ENCODE measurements around the gene CD63.

The CD63 gene

DNA sequence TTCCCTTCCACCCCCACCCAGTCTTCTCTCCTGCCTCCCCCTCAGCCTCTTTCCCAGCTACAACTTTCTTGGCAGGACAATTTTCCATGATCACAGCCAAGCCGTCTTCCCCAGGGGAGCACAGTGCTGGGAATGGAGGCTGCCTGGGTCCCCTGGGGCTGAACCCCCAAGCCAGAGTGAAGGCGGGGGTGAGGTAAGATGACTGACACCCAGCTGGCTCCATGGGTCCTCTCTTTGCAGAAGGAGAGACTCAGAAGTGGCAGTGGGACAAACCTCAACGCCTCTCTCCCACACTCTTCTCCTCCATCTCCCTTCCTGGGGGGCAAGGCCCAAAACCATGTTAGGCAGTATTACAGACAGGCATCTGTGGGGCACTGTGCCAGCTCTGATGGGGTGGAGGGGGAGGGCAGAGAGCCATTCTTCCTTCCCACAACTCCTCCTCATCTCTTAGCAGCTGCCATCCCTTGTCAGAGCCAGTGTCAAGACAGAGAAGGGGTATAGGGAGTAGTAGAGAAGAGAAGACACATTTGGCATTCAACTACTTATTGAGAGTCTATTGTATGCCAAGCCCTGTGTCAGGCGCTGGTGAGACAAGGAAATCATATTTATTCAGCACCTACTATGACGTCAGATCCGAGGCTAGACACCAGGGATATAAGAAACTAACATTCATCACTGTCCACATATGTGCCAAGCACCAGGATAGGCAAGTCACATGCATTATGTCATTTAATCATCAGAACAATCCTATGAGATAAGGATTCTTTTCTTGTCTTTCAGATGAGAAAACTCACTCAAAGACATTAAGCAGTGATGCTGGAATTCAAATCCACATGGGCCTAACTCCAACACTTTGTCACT is 24.7 kb downstream of the CD63 start:
- DNase-seq = no peak

DNA sequence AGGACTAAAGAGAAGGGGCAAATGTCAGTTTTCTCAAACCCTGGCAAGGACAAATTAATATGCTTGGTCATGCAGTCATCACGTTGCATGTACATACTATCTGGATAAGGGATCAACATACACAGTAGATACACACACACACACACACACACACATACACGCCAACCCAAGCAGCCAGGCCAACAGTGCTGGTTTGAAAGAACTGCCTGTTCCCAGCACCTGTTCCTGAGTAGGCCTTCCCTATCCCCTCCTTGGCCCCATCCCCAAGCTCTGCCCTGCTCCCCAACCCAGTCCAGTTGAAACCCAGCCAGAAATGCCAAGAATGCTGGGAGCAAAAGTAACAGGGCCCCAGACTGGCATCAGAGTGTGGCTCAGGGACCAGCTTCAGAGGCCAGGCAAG is 25.5 kb downstream of the CD63 start:
- DNase-seq = no peak

DNA sequence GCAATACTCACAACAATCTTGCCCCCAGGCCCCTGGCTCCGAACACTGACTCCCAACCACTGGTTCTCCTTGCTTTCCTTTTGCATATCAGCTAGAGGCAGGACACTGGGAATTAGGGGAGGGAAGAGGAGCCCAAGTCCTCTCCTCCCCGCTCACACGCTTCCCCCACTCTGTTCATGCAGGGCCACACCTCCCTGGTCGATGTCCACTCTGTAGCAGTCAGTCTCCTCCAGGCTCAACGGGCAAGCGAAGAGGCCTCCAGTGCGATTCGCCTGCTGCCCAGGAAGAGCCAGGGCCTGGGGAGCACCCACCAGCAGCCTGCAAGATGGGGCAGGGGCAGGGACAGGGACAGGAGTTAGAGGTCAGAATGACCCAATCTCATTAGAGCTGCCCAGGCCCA is 25.9 kb downstream of the CD63 start:
- no peak for DNase-seq

DNA sequence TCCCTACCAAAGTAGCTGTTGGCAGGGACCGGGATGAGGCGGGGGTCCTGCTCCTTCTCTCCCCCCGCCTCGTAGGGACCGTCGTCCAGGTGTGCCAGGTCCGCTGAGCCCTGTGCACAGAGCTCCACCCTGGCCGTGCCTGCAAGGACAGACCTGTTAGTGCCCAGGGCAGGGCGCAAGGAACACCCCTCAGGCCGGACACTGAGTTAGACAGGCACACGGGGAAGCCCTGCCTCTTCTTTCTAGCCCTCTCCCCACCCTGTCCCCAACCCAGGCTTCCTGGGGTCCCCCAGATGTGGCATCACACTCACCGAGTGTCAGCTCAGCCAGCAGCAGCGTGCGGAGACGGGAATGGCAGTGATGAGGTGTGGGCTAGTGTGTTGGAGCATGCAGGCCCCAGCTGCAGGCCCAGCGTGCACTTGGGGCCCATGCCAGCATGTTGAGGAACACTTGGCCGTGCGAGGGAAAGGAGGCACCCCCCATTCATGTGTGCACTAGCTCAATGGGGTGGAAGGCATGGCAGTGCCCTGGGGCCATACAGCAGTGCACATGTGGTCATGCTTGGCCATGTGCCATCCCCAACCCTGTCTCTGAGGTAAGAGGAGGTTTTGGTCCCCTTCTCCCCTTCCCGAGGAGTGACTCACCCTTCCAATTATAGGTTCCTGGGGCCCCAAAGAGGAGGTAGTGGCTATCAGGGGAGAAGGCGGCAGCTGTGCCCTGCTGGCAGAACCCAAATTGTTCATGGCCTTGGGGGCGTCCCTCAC is 28.4 kb downstream of the CD63 start:
- DNase-seq = no peak

DNA sequence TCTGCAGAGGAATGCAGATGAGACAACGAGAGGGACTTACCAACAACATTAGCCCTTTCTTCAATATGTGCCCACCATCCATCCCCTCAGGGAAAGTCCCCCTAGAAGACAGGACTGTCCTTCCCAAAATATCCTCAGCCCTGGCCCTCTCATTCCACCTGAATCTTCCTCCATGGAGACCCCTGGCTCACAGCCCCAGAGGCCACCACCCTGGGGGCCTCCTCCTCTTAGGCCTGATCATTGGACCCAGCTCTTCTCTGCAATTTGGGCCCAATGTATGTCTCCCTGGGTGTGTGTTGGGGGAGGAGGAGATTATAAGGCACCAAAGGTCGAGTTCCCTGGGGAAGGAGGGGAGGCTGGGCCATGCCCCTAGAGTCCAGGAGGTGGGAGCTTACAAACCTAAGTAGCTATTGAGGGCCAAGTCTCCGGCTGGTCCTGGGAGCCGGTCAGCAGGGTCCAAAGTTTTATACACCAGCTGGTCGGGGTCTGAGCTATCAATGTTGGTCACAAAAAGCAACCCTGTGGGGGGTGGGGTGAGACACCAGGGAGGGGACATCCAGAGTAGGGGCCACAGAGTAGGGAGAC is 29.2 kb downstream of the CD63 start:
- no peak for DNase-seq

DNA sequence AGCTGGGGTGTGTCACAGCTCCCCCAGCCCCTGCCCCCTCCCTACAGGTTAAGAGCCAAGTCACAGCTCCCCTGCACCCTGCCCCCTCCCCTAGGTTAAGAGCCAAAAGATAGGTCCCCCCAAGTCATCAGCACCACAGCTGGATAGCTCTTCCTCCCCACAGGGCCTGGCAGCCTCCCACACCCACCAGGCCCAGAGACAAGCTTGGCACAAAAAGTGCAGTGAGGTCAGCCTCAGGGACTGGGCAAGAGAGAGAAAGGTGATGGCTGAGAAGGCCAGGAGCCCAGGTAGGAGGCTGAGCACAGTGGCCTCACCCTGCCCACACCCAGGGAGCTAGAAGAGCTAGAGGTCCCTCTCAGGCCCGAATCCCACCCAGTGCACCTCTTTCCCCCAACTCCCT is 29.8 kb downstream of the CD63 start:
- no peak for DNase-seq

DNA sequence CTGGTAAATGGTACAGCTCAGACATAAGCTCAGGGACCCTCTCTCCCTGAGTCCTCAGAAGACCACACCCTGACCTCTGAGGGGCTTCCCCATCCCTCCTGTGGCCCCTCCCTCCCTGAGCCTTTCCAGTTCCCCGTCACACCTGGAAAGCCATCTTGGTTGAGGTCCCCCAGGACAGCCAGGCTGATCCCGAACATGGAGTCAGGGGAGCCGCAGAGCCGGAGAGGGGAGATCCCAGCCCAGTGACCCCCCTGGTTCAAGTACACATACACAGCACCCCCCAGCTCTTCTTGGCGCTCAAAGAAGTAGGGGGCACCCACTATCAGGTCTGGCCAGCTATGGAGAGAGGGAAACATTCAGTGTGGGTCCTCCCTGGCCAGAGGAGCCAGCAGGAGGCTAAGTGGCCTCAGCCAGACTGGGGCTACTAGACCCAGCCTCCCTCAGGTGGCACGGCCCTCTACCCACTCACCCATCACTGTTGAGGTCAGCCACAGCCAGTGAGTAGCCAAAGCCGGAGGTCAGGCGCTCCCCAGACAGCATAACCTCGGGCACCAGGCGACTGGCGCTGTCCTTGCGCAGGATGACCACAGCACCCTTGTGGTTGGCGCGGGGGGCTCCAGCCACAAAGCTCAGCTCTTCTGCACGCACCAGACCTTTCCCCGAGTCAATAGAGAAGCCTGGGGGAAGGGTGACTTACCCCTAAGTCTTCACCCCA is 30.4 kb downstream of the CD63 start:
- DNase-seq = no peak

DNA sequence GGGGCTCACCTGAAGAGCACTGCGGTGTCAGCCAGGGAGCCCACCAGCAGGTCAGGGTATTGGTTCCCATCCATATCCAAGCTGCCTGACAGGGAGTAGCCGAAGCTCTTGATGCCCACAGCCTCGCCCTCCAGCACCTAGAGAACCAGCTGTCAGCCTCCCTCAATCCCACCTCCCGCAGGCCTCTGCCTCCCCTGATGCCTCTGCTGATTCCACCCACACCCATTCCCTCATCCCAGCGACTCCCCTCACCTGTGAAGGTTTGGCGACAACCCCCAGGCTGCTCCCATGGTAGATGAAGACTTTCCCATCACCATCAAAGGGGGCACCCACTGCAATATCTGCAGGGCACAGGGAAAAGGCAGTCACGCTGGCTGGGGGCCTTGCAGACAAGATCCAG is 31.1 kb downstream of the CD63 start:
- DNase-seq = no peak

DNA sequence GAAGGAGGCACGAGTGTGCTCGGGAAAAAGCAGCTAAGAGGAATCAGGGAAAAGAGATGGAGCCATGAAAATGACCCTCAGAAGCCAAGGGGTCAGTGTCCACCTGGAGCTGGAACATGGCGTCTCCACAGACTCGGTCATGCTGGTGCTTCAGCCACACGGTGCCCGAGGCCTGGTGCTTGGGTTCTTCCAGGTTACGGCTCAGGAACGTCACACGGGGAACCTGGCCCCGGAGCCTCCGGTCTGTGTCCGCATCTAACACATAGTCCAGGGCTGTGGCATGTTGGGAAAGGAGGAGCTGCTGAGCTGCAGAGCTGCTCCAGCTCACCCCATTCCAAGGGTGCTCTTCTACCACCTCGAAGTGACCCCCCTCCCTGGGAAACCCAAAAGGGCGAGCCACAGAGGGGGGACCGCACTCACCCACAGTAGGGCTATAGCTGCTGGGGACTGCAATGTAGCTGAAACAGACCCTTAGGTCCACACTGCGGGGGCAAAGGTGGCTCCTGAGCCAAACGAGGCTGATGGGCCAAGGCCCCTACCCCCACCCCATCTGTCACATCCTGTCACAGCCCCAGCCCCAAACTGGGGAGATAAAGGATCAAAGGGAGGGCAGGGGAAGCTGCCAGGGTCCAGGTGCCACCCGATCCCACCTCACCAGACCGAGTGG is 31.9 kb downstream of the CD63 start:
- no peak for DNase-seq

DNA sequence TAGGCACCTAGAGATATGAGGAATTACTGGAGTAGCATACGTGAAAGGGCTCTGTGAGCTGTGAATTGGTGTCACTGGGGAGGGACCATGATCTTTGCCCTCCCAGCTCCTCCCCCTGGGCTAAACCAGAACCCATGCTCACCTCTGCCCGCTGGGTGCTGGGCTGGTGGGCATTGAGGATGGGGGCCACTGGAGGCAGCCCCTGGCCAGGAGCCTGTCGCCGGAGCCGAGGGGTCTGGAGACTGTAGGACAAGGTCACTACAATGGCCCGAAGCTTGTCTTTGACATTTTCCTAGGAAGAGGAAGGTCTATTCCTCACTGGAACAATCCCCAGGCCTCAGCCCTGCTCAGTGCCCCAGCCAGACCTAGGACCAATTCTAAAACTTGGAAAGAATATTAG is 32.7 kb downstream of the CD63 start:
- no peak for DNase-seq

DNA sequence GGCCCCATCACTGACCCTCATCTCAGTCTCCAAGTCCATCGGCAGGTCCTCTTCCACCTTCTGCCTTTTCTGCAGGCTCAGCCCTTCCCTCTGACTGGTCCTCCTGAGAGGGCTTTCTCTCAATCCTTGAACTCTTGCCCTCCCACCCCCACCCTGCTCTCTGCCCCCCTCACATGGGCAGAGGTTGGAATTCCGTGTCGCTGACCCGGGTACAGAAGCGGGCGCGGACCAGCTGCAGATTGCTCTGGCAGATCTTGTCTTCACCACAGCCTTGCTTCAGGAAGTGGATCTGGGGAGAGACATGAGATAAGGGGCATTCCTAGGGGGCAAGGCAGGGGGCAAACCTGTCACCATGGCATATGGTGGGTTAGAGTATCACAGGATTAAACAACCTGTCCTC is 33.5 kb downstream of the CD63 start:
- DNase-seq = no peak

DNA sequence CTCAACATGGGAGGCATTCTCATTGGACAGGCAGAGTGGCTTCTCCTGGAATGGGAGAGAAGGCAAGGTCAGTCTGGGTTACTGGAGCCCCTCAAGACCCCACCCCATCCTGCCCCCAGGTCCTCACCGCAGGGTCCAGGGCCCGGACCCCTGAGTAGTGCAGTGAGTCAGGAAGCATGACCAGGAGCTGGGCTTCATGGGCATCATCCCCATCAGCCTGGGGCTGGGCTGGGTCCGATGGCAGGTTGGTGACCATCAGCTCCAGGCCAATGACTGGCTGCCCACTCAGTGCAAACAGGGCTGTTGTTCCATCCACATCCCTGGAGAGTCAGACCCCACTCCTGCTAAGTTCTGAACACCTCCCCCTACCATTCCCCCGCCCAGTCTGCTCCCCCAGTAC is 34.2 kb downstream of the CD63 start:
- no peak for DNase-seq

DNA sequence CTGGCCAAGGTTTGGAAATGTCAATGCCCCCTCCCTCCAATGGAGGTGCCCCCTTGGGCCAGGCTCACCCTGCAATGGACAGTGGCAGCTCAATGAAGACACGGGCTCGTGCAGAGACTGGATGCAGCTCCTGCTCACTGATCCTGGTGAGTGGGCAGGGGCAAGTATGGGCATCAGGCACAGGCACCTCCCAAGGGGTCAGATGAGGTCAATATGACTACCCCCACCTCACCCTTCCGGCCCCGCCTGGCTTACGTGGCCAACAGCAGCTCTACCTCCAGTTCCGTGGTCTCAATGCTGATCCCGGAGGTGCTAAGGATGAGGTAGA is 34.7 kb downstream of the CD63 start:
- DNase-seq = no peak

DNA sequence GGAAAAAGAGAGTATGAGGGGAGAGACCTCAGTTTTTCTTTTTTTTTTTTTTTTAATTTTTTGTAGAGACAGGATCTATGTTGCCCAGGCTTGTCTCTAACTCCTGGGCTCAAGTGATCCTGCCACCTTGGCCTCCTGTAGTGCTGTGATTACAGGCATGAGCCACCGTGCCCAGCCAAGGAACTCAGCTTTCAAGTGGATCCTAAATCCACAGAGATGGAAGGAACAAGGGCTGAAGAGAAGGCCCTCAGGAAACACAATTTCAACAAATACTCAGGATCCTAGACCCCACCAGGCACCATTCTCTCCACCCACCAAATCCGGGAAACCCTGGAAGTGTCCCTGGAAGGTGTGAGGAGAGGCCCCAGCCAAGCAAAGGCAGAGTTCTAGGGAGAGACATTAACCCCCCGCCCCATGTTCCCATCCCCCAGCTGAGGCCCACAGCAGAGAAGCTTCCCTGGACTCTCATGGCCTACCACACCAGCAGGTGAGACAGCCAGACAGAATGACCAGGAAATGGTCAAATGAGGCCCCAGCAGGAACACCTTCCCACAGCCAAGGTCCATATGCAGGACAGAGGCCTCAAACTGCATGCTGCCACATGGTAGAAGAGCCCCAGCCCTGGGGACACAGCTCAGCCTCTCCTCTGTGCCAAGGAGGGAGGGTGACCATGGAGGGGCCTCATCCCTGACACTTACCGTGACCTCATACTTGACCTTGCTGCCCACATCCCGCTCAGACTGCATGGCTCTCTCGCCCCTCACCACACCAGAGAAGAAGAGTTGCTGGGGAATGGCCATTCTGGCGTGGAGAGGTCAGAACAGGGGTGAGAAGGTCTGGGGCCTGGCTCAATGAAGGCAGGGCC is 35.3 kb downstream of the CD63 start:
- no peak for DNase-seq

DNA sequence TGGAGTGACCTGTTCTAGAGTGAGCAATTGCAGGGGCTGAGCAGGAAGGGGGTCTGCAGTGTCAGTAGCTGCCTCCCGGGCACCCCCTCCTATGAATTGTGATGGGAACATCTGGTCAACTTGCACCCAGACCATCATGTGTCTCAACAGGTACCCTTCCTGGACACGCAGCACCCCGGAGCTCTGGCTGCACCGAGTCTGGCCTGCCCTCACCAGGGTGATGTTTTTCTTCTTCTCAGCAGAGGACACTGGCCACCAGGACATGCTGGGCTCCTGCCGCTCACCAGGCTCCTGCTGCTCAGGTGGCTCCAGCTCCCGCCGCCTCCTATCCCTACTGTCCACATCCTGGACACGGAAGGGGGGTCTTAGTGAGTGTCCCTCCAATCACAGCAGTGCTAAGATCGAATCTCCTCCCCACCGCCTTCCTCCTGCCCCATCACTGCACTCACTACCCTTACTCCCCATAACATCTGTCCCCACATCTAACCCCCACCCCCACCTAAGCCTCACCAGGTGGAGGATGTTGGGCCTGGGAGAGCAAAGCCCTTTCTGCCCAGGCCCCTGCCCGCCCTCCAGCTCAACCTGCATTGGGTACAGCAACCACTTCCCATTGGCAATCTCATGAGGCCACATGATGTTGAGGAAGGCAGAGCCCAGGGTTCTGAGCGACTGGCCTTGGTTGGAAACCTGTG is 36.0 kb downstream of the CD63 start:
- no peak for DNase-seq

DNA sequence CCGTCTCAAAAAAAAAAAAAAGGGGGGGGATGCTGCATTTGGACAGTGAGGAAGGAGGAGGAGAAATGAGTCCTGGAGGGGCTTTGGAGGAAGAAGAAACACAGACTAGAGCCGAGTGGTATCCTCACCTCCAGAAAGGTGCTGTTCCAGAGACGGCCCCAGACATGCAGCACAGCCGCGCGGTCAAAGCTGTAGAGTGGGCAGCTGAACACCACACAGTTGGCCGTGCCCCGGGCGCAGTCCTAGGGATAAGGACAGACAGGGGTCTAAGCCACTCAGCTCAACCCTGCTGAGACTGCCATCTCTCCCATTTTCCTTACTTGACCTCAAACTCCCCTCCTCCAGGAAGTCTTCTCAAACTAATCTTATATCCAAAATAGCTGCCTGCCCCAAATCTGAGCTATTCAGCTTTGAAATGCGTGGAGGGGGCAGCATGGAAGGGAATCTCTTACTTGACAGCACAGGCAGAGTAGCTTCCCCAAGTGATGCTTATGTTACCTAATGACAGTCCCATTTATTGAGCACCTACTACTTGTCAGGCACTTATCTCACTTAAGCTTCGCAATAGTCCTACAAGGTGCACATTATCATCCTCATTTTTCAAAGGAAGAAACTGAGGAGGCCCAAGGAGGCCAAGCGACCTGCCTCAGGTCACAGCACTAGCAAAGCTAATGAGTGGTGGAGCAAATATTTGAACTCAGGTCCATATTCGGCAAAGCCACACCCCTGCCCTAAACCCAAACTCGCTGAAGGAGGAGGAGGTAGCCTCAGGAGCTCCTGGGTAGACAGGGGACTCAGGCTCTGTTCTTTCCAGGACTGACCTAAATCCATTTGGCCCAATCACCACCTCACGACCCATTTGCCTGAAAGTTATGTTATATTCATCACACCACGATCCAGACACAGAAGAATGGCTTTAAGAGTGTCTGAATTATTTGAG is 39.8 kb downstream of the CD63 start:
- DNase-seq = no peak

DNA sequence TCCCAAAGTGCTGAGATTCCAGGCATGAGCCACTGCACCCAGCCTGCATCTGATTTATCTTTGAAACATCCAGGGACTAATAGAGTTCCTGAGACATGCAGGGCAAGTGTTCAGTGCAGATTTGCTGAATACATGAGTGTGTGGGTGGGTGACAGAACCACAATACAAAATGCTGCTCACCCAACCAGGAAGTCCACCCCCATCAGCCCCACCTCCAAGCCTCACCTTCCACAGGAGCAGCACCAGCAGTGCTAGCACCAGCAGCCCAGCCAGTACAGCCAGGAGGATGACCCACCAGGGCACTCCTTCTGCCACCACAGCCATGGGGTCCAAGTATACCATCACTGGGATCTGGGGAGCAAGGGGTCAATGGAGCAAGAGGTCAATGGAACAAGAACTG is 41.1 kb downstream of the CD63 start:
- DNase-seq = no peak

DNA sequence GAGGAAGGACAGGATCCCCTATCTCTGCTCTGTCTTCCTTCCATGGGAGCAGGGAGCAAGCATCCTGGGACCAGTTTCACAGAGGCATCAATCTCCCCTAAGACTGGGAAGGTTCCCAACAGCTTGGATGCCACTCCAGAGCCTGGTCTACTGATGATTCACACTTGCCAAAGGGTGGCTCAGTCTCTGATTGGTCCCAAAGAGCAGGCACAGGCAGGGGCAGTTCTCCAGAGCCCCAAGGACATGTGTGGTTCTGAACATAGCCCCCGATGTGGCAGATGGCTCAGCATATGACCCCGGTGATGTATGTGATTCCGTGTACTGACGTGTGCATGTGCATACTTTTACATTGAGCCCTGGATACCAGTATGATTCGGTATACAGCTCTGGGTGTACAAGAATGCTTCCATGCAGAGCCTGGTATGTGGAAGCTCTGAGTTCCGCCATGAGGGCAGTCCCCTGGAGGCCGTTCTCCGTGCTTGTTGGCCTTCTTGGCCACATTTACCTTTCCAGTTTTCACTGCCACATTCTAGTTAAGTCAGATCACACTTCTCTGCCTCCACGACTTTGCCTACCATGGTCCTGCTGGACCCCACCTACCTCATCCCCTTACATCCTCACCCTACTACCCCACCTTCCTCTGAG is 42.3 kb downstream of the CD63 start:
- no peak for DNase-seq

DNA sequence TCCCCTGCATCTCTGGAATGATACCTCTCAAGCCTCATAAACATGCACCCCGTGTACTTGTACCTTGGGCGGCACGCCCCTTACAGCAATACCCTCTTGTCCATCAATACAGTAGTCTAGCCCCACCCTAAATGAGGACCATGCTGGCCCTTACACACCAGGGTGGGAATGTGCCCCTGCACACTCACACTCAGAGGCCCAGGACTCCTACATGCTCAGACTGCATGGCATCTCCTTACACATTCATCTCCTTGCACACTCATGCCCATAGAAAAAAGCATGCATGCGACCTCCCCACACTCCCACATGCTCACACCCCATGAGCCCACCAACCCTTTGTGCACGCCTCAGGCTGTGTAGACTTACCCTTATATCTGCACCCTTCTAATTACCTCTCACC is 43.1 kb downstream of the CD63 start:
- no peak for DNase-seq
